Epidermal melanocyte (primary cell): ENCODE results near the gene NDUFB7.

Experiments
- DNase-seq: peaks from one replicate; pipeline ENCODE4 v3.0.0; 2011; ENCODE audit warnings: low spot score; ENCODE audit not compliant: insufficient read length

The NDUFB7 gene

GRCh38 chr19:14525729-14526128, 46.1 kb downstream of the NDUFB7 start:
- DNase-seq, result no peak

GRCh38 chr19:14520543-14520942, 51.3 kb downstream of the NDUFB7 start:
- no peak for DNase-seq

- DNase-seq, result peak; percentile 15
These were observed 51.9 kb downstream of the NDUFB7 start for GRCh38 chr19:14519860-14520407.

- DNase-seq, result no peak
These were observed 52.5 kb downstream of the NDUFB7 start for GRCh38 chr19:14519245-14519859.

- peak; percentile 88 for DNase-seq
These were observed 53.9 kb downstream of the NDUFB7 start, which contains the start of gene DNAJB1 for GRCh38 chr19:14517840-14518505. Gene DNAJB1, minus strand, starts transcription at chr19:14518397. Its CDS starts 48 bp downstream, at chr19:14518349.

- peak; percentile 16 for DNase-seq
These were observed 54.4 kb downstream of the NDUFB7 start for GRCh38 chr19:14517446-14517839.

GRCh38 chr19:14516746-14517438, 55.0 kb downstream of the NDUFB7 start:
- peak; percentile 11 for DNase-seq
